CD4-positive, CD25-positive, alpha-beta regulatory T cell (primary cell): ENCODE data around the gene GARS1. TPM values are rescaled to one million over a fixed set of nuclear protein-coding genes. Genes with fewer than 3 reads are reported as not detected.

Source experiments
- ATAC-seq, 2 donors: fragments of 150-1000 bp; cut with Tn5 transposase; one replicate each; pipeline ENCODE4 v1.10.0; 2021; ENCODE audit warnings: low read depth in 2 of 2, moderate number of reproducible peaks in 2 of 2, moderate library complexity in 1 of 2
- DNase-seq, 3 donors: peaks; one replicate each; pipeline versions ENCODE4 v3.0.0 to v3.0.0-alpha.2; 2012 to 2022; ENCODE audit warnings: mixed read lengths in 1 of 3
- H3K27ac ChIP-seq: one replicate; pipeline ENCODE4 v1.7.0; 2013; ENCODE audit warnings: mild to moderate bottlenecking, low read length; ENCODE audit not compliant: insufficient read depth, poor library complexity, severe bottlenecking
- H3K27me3 ChIP-seq: one replicate; pipeline ENCODE4 v1.7.0; 2013; ENCODE audit warnings: low read length; ENCODE audit not compliant: control insufficient read depth, insufficient read depth
- H3K36me3 ChIP-seq: one replicate; pipeline ENCODE4 v1.7.0; 2013; ENCODE audit warnings: mild to moderate bottlenecking, low read length, moderate library complexity; ENCODE audit not compliant: control insufficient read depth, insufficient read depth
- H3K4me1 ChIP-seq: 2 replicates; pipeline ENCODE4 v1.7.0; 2013; ENCODE audit warnings: mild to moderate bottlenecking, low read length; ENCODE audit not compliant: insufficient read depth, control insufficient read depth, poor library complexity, severe bottlenecking
- H3K4me3 ChIP-seq: one replicate; pipeline ENCODE4 v1.7.0; 2013; ENCODE audit warnings: low read depth, mild to moderate bottlenecking, low read length, moderate library complexity
- H3K9me3 ChIP-seq, 2 experiments: 1 replicate in 1 of 2; 2 replicates in 1 of 2; pipeline ENCODE4 v1.7.0; 2013; ENCODE audit warnings: low read length in 2 of 2, mild to moderate bottlenecking in 1 of 2, moderate library complexity in 1 of 2; ENCODE audit not compliant: control insufficient read depth in 2 of 2
- H3K27ac Mint-ChIP-seq, 3 donors: one replicate each; pipeline ENCODE4 v1.8.0; 2020 to 2022; ENCODE audit warnings: mild to moderate bottlenecking in 3 of 3, mixed read lengths in 3 of 3, moderate library complexity in 2 of 3
- H3K27me3 Mint-ChIP-seq: one replicate; pipeline ENCODE4 v1.8.0; 2022; ENCODE audit warnings: mild to moderate bottlenecking, mixed read lengths
- H3K36me3 Mint-ChIP-seq: one replicate; pipeline ENCODE4 v1.8.0; 2020; ENCODE audit warnings: mixed read lengths
- H3K4me1 Mint-ChIP-seq, 4 donors: one replicate each; pipeline ENCODE4 v1.8.0; 2020 to 2022; ENCODE audit warnings: mixed read lengths in 4 of 4, mild to moderate bottlenecking in 1 of 4
- H3K4me3 Mint-ChIP-seq, 4 donors: one replicate each; pipeline ENCODE4 v1.8.0; 2020 to 2022; ENCODE audit warnings: mild to moderate bottlenecking in 4 of 4, mixed read lengths in 4 of 4, moderate library complexity in 3 of 4
- H3K9me3 Mint-ChIP-seq, 7 donors: one replicate each; pipeline ENCODE4 v1.8.0; 2020 to 2022; ENCODE audit warnings: mixed read lengths in 7 of 7, mild to moderate bottlenecking in 3 of 7, moderate library complexity in 2 of 7
- polyA plus RNA-seq, 4 donors: library from polyadenylated mRNA; unstranded; fragments of 300-500 nt; fragmentation: Illumina TruSeq; gene quantifications; one replicate each; pipeline ENCODE4 v1.2.3, GENCODE V29; 2021
- total RNA-seq: library from RNA; stranded (reverse); gene quantifications from one replicate; pipeline ENCODE4 v1.2.3, GENCODE V29; 2022

Gene GARS1
- total and polyA plus RNA-seq, 5 donors from 2014 or later, result 76.2 to 116 (median 88.1) TPM

DNA sequence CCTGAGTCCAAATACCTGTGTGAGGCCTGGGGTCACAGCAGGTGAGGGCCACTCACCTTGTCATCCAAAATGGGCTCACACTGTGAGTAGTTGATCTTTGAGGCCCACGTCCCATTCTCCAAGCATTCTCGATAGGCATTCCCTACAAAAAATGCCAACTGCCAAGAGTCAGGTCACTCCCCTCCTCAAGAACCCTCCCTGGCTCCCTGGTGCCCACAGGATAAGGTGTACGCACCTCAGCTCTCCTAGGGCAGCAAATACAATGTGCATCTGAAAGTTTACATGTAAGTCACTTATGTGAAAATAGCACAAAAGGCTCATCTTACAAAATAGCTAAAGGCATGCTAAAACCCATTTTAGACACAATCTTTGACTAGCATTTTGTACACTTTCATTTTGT, 72.5 kb downstream of the GARS1 start:
- Mint-ChIP-seq H3K4me1 (no peaks in the 10 kb centered on the region), H3K9me3 (peaks cover 0 to 1% (median 0%) of the 10 kb centered on the region in 7 donors), H3K27ac (no peak overlapping the region), H3K36me3 (no peaks in the 10 kb centered on the region), H3K4me3 (no peak overlapping the region), H3K27me3 (no peaks in the 10 kb centered on the region)
- DNase-seq (no peak), ATAC-seq (no peak)
- H3K36me3 ChIP-seq, result no peaks in the 10 kb centered on the region
- no peak overlapping the region for H3K4me3 ChIP-seq
- no peaks in the 10 kb centered on the region for H3K27me3 ChIP-seq
- H3K27ac ChIP-seq, result no peak overlapping the region
- H3K4me1 ChIP-seq, result no peaks in the 10 kb centered on the region
- H3K9me3 ChIP-seq, result no peaks in the 10 kb centered on the region

DNA sequence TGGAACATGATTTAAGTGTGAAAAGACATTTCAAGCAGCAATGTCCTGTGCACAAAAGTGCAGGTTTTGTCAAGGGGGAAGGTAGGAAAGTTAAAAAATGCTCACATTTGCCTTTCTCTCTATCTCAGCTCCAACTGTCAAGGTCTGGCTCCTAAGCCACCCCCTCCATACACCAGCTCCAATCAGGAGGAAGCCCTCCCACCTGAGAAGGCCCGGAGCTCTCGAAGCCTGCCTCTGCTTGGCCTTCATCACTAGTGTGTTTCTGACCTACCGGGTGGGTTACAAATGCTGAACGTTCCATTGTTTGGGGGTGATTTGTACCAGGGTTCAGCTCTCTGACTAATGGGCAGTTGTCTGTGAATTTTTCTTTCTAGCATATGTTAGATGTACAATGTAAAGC, 73.4 kb downstream of the GARS1 start:
- H3K36me3 Mint-ChIP-seq, result no peaks in the 10 kb centered on the region
- no peaks in the 10 kb centered on the region for H3K27me3 Mint-ChIP-seq

DNA sequence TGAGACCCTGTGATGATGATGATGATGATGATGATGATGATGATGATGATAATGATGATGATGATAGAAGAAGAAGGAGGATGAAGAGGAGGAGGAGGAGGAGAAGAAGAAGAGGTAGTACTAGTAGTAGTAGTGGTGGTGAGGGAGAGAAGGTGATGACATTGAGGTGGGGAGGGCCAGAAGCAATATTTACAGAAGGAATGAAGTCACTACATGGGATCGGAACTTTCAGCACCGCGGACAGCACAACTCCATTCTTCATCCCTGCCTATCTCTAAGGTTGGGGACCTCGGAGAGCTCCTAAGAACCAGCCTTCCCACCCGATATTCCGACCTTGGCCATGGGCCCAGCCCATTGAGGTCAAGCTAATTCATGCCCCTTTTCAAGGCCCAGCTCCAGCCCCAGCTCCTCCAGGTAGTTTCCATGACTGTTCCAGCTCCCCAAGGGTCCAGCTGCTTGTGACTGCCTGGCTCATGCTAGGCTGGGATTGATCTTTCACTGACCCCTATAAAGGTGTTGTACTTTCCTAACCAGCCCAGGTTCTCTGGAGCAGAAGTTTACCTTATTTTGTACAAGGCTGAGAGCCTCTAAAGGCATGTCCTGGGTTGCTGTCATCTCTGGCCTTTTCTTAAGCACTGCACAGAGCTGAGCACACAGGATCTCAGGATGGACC, 77.3 kb downstream of the GARS1 start:
- H3K4me3 ChIP-seq, result no peak overlapping the region
- ATAC-seq (no peak), DNase-seq (peak in 1 of 3 donors; percentile 15)
- peaks cover 0 to 1% (median 0%) of the 10 kb centered on the region in 7 donors for H3K9me3 Mint-ChIP-seq
- H3K27ac ChIP-seq, result no peak overlapping the region
- no peak overlapping the region for H3K27ac Mint-ChIP-seq
- no peaks in the 10 kb centered on the region for H3K4me1 ChIP-seq
- peaks cover 2% of the 10 kb centered on the region for H3K27me3 Mint-ChIP-seq
- no peaks in the 10 kb centered on the region for H3K4me1 Mint-ChIP-seq
- no peaks in the 10 kb centered on the region for H3K36me3 ChIP-seq
- H3K4me3 Mint-ChIP-seq, result no peak overlapping the region
- H3K36me3 Mint-ChIP-seq, result no peaks in the 10 kb centered on the region
- no peaks in the 10 kb centered on the region for H3K27me3 ChIP-seq
- H3K9me3 ChIP-seq, result no peaks in the 10 kb centered on the region

More for the DNA sequence above, 73.4 kb downstream of the GARS1 start:
- no peaks in the 10 kb centered on the region for H3K4me1 ChIP-seq
- H3K27ac ChIP-seq, result no peak overlapping the region
- DNase-seq (no peak), ATAC-seq (no peak)
- H3K4me1 Mint-ChIP-seq, result no peaks in the 10 kb centered on the region
- H3K27me3 ChIP-seq, result no peaks in the 10 kb centered on the region
- peaks cover 0 to 1% (median 0%) of the 10 kb centered on the region in 7 donors for H3K9me3 Mint-ChIP-seq
- H3K27ac Mint-ChIP-seq, result peak overlapping the region in 1 of 3 donors; percentile 2
- H3K4me3 ChIP-seq, result no peak overlapping the region
- no peaks in the 10 kb centered on the region for H3K36me3 ChIP-seq
- H3K9me3 ChIP-seq, result no peaks in the 10 kb centered on the region
- H3K4me3 Mint-ChIP-seq, result no peak overlapping the region

DNA sequence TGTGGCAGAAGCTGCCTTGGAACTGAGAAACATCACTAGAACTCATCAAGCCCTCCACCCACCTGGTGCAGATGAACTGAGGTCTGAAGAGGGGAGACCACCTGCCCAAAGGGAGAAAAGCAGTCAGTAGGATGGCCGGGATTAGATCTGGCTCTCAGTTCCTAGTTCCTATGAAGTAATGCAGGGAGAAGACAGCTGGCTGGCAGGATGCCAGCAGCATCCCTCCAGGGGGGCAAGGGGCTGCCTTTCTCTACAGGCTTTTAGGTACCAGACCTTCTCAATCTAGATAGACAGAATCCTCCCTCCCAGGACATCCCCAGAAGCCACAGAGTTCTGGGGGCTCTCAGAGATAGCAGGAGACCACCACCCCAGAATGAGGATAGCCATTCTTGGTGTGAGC, 79.7 kb downstream of the GARS1 start:
- no peak overlapping the region for H3K27ac ChIP-seq
- H3K4me3 ChIP-seq, result no peak overlapping the region
- Mint-ChIP-seq H3K9me3 (peaks cover 0 to 1% (median 0%) of the 10 kb centered on the region in 7 donors), H3K36me3 (no peaks in the 10 kb centered on the region), H3K4me3 (no peak overlapping the region), H3K27ac (no peak overlapping the region), H3K27me3 (peaks cover 19% of the 10 kb centered on the region), H3K4me1 (no peaks in the 10 kb centered on the region)
- H3K9me3 ChIP-seq, result no peaks in the 10 kb centered on the region
- H3K36me3 ChIP-seq, result no peaks in the 10 kb centered on the region
- no peak for ATAC-seq
- H3K4me1 ChIP-seq, result no peaks in the 10 kb centered on the region
- no peak for DNase-seq
- H3K27me3 ChIP-seq, result peaks cover 8% of the 10 kb centered on the region

DNA sequence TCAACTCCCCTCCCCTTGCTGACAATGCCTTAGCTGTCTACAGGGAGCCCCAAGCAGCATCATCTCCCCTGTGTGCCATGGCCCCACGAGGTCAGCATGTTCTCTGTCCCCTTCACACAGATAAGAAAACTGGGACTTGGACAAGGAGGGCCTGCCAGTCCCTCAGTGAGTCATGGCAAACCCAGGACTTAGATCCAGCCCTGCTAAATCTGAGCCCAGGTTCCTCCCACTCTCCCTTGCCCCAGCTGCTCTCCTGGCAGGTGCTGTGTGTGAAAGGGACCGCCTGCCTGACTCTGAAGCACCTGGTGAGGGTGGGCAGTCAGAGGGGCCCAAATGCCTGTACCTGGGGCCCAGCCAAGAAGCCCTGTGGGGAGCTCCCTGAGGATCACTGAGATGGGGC, 80.2 kb downstream of the GARS1 start:
- no peak for ATAC-seq
- Mint-ChIP-seq H3K9me3 (peaks cover 0 to 1% (median 0%) of the 10 kb centered on the region in 7 donors), H3K27me3 (peaks cover 23% of the 10 kb centered on the region), H3K27ac (no peak overlapping the region), H3K36me3 (no peaks in the 10 kb centered on the region), H3K4me3 (no peak overlapping the region), H3K4me1 (peaks cover 0 to under 1% (median 0%) of the 10 kb centered on the region in 4 donors)
- Histone ChIP-seq H3K27me3 (peaks cover 12% of the 10 kb centered on the region), H3K4me3 (no peak overlapping the region), H3K27ac (no peak overlapping the region), H3K36me3 (no peaks in the 10 kb centered on the region), H3K9me3 (no peaks in the 10 kb centered on the region), H3K4me1 (no peaks in the 10 kb centered on the region)
- no peak for DNase-seq

DNA sequence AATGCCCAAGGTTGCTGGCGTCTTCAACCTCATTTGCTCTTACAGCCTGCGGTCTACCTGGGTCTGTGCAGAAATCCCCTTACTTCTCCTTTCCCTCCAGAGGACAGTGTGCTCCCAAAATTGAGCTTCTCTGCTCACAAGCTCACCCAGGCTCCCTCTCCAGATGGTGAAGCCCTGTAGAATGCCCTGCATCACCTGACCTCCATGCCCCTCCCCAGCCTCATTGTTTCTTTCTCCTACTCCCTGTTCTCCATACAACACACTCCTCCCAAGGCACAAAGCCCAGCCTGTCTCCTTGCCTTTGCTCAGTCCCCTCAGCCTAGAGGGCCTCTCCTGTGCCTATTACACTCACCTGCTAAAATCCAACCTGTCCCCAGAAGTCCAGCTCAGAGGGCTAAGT, 84.1 kb downstream of the GARS1 start:
- Histone ChIP-seq H3K4me1 (peaks cover 8% of the 10 kb centered on the region), H3K36me3 (no peaks in the 10 kb centered on the region), H3K9me3 (no peaks in the 10 kb centered on the region), H3K27ac (no peak overlapping the region), H3K4me3 (no peak overlapping the region), H3K27me3 (peaks cover 21% of the 10 kb centered on the region)
- H3K4me3 Mint-ChIP-seq, result no peak overlapping the region
- DNase-seq (no peak), ATAC-seq (no peak)
- H3K36me3 Mint-ChIP-seq, result no peaks in the 10 kb centered on the region
- H3K27me3 Mint-ChIP-seq, result peaks cover 55% of the 10 kb centered on the region
- H3K27ac Mint-ChIP-seq, result peak overlapping the region in 1 of 3 donors; percentile 21
- peaks cover 0 to 20% (median 0%) of the 10 kb centered on the region in 4 donors for H3K4me1 Mint-ChIP-seq
- peaks cover 0 to 5% (median 0%) of the 10 kb centered on the region in 7 donors for H3K9me3 Mint-ChIP-seq

DNA sequence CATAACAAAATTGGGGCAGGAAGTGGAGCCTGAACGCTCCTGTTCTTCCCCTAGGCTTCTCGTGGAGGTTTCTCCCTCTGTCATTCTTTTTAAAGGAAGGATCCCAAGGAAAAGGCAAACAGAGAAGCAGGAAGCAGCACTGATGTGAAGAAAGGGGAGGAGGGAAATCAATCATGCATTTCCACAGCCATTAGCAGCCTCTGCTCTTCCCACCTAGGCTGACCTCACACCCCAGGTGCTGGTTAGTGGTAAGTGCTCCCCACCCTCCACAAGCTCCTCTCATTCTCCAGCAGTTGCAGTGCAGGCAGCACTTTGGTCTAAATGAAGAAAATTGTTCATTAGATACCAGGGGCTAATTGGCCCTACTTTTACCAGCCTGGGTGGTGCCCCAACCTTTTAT, 85.0 kb downstream of the GARS1 start:
- Histone ChIP-seq H3K36me3 (no peaks in the 10 kb centered on the region), H3K27ac (no peak overlapping the region), H3K4me1 (peaks cover 8% of the 10 kb centered on the region), H3K4me3 (no peak overlapping the region), H3K27me3 (peaks cover 27% of the 10 kb centered on the region), H3K9me3 (no peaks in the 10 kb centered on the region)
- Mint-ChIP-seq H3K27me3 (peaks cover 58% of the 10 kb centered on the region), H3K9me3 (peaks cover 0 to 5% (median 0%) of the 10 kb centered on the region in 7 donors), H3K27ac (no peak overlapping the region), H3K4me1 (peaks cover 0 to 20% (median 0%) of the 10 kb centered on the region in 4 donors), H3K36me3 (no peaks in the 10 kb centered on the region), H3K4me3 (no peak overlapping the region)
- ATAC-seq, result no peak
- DNase-seq, result no peak

DNA sequence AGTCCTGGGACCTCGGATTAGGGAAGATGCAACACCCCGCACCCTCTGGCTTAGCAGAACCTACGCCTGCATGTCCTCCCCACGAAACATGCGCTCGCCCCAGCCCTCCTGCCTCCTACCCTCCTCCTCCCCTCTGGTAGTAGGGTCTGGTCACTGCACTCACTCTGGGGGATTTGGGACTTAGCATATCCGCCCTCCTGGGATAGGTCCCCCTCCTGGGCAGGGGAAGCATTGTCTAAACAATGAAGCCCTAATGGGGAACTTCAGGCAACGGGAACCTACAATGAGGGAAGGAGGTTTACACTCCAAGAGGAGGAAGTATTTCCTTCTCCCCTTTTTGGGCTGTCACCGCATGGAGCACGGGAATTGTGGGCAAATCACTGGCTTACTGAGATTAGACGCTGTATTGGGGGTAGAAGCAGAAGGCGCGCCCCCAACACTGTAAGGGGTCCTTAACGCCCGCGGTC, 86.7 kb downstream of the GARS1 start:
- H3K36me3 ChIP-seq, result no peaks in the 10 kb centered on the region
- peak overlapping the region in 3 of 4 donors; percentile 22 to 82 (median 81) for H3K4me3 Mint-ChIP-seq
- H3K36me3 Mint-ChIP-seq, result no peaks in the 10 kb centered on the region
- DNase-seq, result no peak
- peaks cover 0 to 20% (median 0%) of the 10 kb centered on the region in 4 donors for H3K4me1 Mint-ChIP-seq
- H3K9me3 ChIP-seq, result no peaks in the 10 kb centered on the region
- H3K9me3 Mint-ChIP-seq, result peaks cover 0 to 5% (median 0%) of the 10 kb centered on the region in 7 donors
- no peak overlapping the region for H3K4me3 ChIP-seq
- peaks cover 8% of the 10 kb centered on the region for H3K4me1 ChIP-seq
- no peak for ATAC-seq
- peaks cover 31% of the 10 kb centered on the region for H3K27me3 ChIP-seq
- no peak overlapping the region for H3K27ac Mint-ChIP-seq
- H3K27me3 Mint-ChIP-seq, result peaks cover 66% of the 10 kb centered on the region
- no peak overlapping the region for H3K27ac ChIP-seq
